COLO668 (cell line): ENCODE measurements around the gene RAPGEF3.

Experiments used
- DNase-seq: peaks from one replicate; lab custom pipeline; 2025; ENCODE audit not compliant: unreplicated experiment; lab: John Stamatoyannopoulos, UW

RAPGEF3 gene

GRCh38 chr12:47777741-47778558, 19.3 kb upstream of the RAPGEF3 start:
- DNase-seq = peak; percentile 10

GRCh38 chr12:47777151-47777550, 18.5 kb upstream of the RAPGEF3 start:
- DNase-seq = no peak

- DNase-seq = no peak
Observed at GRCh38 chr12:47776471-47777143, 17.9 kb upstream of the RAPGEF3 start.

GRCh38 chr12:47775100-47775911, 16.6 kb upstream of the RAPGEF3 start:
- no peak for DNase-seq

GRCh38 chr12:47774663-47775062, 16.0 kb upstream of the RAPGEF3 start:
- DNase-seq = peak; percentile 3

GRCh38 chr12:47773858-47774580, 15.3 kb upstream of the RAPGEF3 start:
- peak; percentile 17 for DNase-seq

- peak; percentile 83 for DNase-seq
Observed at GRCh38 chr12:47773062-47773857, 14.6 kb upstream of the RAPGEF3 start, which contains the start of gene SLC48A1. SLC48A1 (plus strand) TSS chr12:47773238; CDS start chr12:47773305, 67 bp downstream.

GRCh38 chr12:47772738-47773061, 14.0 kb upstream of the RAPGEF3 start:
- no peak for DNase-seq

- DNase-seq = no peak
Observed at GRCh38 chr12:47772094-47772660, 13.5 kb upstream of the RAPGEF3 start.

- no peak for DNase-seq
Observed at GRCh38 chr12:47771304-47771703, 12.6 kb upstream of the RAPGEF3 start.

- DNase-seq = no peak
Observed at GRCh38 chr12:47770086-47770726, 11.5 kb upstream of the RAPGEF3 start.

GRCh38 chr12:47769234-47770085, 10.8 kb upstream of the RAPGEF3 start:
- no peak for DNase-seq

GRCh38 chr12:47768323-47768811, 9.7 kb upstream of the RAPGEF3 start:
- DNase-seq = no peak

- peak; percentile 52 for DNase-seq
Observed at GRCh38 chr12:47767216-47767724, 8.6 kb upstream of the RAPGEF3 start.

GRCh38 chr12:47766502-47767215, 8.0 kb upstream of the RAPGEF3 start:
- no peak for DNase-seq

GRCh38 chr12:47763481-47764346, 5.0 kb upstream of the RAPGEF3 start:
- no peak for DNase-seq
